SJSA1 (cell line): ENCODE measurements around the gene FOXM1. TPM values are rescaled to one million over a fixed set of nuclear protein-coding genes. Genes with fewer than 3 reads are reported as not detected.
A peak's percentile ranks its signal among the peaks of the same experiment; 100 is the strongest.

Experiments
- DNase-seq, 2 experiments: peaks; one replicate each; pipeline ENCODE4 v3.0.0-alpha.2; 2015 to 2020; ENCODE audit warnings: low spot score in 2 of 2, low read depth in 1 of 2
- H3K27ac ChIP-seq: fragments of 250-450 bp; sonication (Bioruptor Pico); 2 replicates; pipeline ENCODE4 v1.5.1; 2020; ENCODE audit warnings: mild to moderate bottlenecking, moderate library complexity
- H3K27me3 ChIP-seq: fragments of 250-450 bp; sonication (Bioruptor Pico); replicated peaks from 2 replicates; pipeline ENCODE4 v1.5.1; 2020; ENCODE audit warnings: mild to moderate bottlenecking, moderate library complexity
- H3K36me3 ChIP-seq: fragments of 250-450 bp; sonication (Bioruptor Pico); 2 replicates; pipeline ENCODE4 v1.5.1; 2020; ENCODE audit warnings: mild to moderate bottlenecking
- H3K4me1 ChIP-seq: fragments of 250-450 bp; sonication (Bioruptor Pico); replicated peaks from 2 replicates; pipeline ENCODE4 v1.6.1; 2021; ENCODE audit warnings: mild to moderate bottlenecking
- H3K4me3 ChIP-seq: fragments of 250-450 bp; sonication (Bioruptor Pico); 2 replicates; pipeline ENCODE4 v1.5.1; 2020; ENCODE audit warnings: mild to moderate bottlenecking
- H3K9me3 ChIP-seq: fragments of 250-450 bp; sonication (Bioruptor Pico); replicated peaks from 2 replicates; pipeline ENCODE4 v1.5.1; 2020; ENCODE audit warnings: mild to moderate bottlenecking
- total RNA-seq: library from RNA; depleted of rRNA; stranded (reverse); fragments of >200 nt; shearing (Covaris generic); gene quantifications from 2 replicates; pipeline ENCODE4 v1.2.3, GENCODE V29; 2014; rRNA removed

Gene FOXM1, protein sequence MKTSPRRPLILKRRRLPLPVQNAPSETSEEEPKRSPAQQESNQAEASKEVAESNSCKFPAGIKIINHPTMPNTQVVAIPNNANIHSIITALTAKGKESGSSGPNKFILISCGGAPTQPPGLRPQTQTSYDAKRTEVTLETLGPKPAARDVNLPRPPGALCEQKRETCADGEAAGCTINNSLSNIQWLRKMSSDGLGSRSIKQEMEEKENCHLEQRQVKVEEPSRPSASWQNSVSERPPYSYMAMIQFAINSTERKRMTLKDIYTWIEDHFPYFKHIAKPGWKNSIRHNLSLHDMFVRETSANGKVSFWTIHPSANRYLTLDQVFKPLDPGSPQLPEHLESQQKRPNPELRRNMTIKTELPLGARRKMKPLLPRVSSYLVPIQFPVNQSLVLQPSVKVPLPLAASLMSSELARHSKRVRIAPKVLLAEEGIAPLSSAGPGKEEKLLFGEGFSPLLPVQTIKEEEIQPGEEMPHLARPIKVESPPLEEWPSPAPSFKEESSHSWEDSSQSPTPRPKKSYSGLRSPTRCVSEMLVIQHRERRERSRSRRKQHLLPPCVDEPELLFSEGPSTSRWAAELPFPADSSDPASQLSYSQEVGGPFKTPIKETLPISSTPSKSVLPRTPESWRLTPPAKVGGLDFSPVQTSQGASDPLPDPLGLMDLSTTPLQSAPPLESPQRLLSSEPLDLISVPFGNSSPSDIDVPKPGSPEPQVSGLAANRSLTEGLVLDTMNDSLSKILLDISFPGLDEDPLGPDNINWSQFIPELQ
- 55.9 and 66.4 TPM in 2 replicates for total RNA-seq

DNA sequence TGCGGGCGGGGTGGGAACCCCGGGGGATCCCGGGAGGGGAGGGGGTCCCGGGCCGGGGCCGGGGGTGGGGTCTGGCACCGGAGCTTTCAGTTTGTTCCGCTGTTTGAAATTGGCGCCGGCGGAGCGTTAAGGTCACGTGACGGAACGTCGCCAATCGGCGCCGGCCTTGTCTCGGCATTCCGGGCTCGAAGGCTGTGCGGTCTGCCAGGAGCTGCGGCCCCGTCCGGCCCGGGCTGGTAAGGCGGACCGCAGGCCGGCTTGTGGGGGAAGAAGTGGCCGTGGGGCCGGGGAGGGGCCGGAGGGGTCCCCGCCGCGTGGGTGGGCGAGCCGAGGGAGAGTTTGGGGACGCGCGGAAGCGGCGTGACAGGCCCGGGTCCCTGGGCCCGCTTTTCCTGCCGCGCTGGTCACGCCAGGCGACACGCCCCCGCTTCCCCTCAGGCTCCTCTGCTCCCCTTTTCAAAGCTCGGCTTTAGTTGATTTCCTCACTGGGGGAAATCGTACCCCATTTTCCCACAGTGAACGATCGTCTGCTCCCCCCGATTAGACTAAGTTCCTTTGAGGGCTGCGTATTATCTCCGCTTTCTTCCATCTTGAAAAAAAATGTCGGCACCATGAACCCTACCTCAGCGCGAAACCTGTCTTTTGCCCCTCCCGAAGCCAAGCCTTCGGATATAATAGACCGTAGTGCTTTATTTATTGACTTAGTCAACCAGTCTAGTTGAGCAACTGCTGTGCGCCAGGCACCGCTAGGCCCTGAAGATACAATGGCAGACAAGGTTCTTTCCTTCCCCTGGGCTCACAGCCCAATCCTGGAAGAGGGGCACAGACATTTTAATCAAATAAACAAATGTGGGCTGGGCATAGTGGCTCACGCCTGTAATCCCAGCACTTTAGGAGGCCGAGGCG lies at the start of gene FOXM1, which contains the start of gene RHNO1:
Gene FOXM1 (minus strand): TSS at position 128 of the 906 bp plus-strand sequence. CDS start 2,696 bp downstream, outside the sequence.
Gene RHNO1 (plus strand): TSS at position 177 of the 906 bp plus-strand sequence. CDS start 8,144 bp downstream, outside the sequence.
- no peaks in the 10 kb centered on the region for H3K27me3 ChIP-seq
- peak; percentile 95 to 96 for DNase-seq
- peaks cover 17% of the 10 kb centered on the region for H3K4me1 ChIP-seq
- H3K4me3 ChIP-seq = peak within 1 kb of the TSS; percentile 96
- no peaks in the 10 kb centered on the region for H3K9me3 ChIP-seq
- H3K27ac ChIP-seq = peak within 1 kb of the TSS; percentile 99
- H3K36me3 ChIP-seq = peaks cover 65% of the 10 kb centered on the region

DNA sequence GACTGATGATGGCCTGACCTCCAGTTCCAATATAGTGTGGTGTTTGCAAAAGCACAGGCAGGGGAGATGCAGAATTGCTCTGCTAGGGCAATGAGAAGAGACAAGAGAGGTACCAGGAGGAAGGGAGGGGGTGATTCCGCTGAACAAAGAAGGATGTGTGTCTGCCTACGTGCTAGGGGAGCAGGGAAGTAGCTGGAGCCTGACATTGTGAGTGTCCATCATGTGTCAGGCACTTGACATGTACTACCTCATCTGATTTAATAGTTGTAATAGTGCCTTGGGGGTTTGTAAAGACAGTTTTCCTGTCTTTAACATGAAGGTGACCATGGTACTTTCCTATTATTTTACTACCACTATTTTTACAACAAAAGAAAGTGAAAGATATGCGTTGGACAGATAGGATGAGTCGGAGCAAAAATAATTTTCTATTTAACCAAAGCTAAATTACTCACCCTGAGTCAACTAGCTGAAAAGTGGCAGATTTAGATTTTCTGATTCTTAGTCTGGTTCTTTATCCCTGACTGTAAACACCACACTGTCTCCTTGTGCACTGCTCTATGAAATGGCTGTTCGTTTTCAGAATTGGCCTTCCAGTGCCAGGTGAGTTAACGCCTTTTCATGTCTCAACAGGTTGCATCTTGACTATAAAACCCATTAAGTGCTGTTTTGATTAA lies 48.5 kb upstream of the FOXM1 start:
- no peaks in the 10 kb centered on the region for H3K9me3 ChIP-seq
- H3K4me3 ChIP-seq = no peak overlapping the region
- H3K36me3 ChIP-seq = peaks cover 82% of the 10 kb centered on the region
- H3K27me3 ChIP-seq = no peaks in the 10 kb centered on the region
- H3K4me1 ChIP-seq = peaks cover 18% of the 10 kb centered on the region
- peak in 1 of 2 experiments; percentile 13 for DNase-seq
- H3K27ac ChIP-seq = no peak overlapping the region

DNA sequence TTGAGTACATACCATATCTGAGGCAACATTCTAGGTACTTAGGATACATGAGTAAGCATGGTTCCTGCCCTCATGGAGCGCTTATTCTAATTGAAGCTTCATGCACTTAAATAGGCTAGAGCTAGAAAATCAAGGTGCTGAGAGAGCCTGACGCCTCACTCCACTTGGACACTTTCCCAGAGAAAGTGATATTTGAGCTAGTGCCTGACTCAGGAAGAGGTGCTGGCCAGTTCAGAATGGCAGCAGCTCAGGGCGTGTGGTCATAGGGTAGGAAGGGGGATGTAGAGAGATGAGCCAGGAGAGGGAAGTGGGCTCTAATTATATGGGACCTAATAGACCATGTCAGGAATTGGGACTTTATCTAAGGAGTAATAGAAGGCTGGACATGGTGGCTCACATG lies 47.0 kb upstream of the FOXM1 start:
- peaks cover 78% of the 10 kb centered on the region for H3K36me3 ChIP-seq
- no peak overlapping the region for H3K4me3 ChIP-seq
- H3K27me3 ChIP-seq = no peaks in the 10 kb centered on the region
- peaks cover 18% of the 10 kb centered on the region for H3K4me1 ChIP-seq
- no peaks in the 10 kb centered on the region for H3K9me3 ChIP-seq
- no peak for DNase-seq
- no peak overlapping the region for H3K27ac ChIP-seq

DNA sequence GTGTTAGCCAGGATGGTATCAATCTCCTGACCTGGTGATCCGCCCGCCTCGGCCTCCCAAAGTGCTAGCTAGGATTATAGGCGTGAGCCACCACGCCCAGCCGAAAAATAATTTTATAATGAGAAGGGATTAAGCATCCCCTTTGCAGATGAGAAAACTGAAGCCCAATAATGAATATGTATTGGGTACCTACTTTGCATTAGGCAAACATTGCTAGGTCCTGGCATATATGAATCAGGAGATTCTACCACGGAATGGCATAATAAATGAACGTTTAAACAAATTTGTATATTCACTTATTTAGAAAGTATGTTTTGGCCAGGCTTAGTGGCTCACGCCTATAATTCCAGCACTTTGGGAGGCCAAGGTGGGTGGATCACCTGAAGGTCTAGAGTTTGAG lies 46.1 kb upstream of the FOXM1 start:
- Histone ChIP-seq H3K4me3 (no peak overlapping the region), H3K27me3 (no peaks in the 10 kb centered on the region), H3K4me1 (peaks cover 18% of the 10 kb centered on the region), H3K9me3 (no peaks in the 10 kb centered on the region), H3K36me3 (peaks cover 71% of the 10 kb centered on the region), H3K27ac (no peak overlapping the region)
- DNase-seq = no peak

DNA sequence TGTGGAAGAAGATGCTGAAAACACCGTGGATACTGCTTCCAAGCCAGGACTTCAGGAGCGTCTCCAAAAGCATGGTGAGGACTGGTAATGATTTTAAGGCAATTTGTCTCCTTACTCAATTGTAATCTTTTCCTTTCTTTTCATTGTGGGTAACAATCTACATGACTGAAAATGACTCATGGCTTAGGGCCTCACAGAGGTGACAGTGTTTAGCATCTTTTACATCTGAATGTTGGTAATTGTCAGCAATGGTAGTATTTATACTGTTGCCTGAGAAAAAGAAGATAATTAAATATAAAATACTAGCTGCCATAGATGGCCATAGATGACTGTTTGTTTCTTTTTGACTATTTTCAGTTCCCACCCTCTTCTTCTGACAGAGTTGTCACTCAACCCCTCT lies 45.4 kb upstream of the FOXM1 start:
- DNase-seq = peak in 1 of 2 experiments; percentile 28

DNA sequence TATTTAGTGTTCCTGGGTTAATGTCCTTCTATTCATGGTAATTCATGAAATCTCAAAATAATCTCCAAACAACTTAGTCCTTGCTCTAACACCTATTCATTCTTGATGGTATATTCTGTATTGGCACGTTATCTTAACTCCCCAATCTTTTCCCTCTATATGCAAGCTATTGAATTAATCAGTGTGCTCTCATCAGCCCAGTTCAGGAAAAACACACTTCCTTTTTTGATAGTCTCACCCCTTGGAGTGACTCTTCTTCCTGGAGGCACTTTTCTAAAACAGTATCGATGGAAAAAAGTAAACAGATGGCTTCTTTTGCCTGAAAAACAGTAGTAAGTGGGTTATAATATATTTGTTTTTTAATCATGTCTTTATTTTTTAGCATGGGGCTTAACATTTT lies 42.3 kb upstream of the FOXM1 start:
- DNase-seq = no peak
- Histone ChIP-seq H3K4me1 (peaks cover 8% of the 10 kb centered on the region), H3K4me3 (no peak overlapping the region), H3K36me3 (peaks cover 66% of the 10 kb centered on the region), H3K27ac (no peak overlapping the region), H3K9me3 (no peaks in the 10 kb centered on the region; the same call in 1 of the 2 replicates), H3K27me3 (no peaks in the 10 kb centered on the region)

More for the DNA sequence above, 45.4 kb upstream of the FOXM1 start:
- no peaks in the 10 kb centered on the region for H3K9me3 ChIP-seq
- no peaks in the 10 kb centered on the region for H3K27me3 ChIP-seq
- H3K4me1 ChIP-seq = peaks cover 18% of the 10 kb centered on the region
- H3K4me3 ChIP-seq = no peak overlapping the region
- peaks cover 66% of the 10 kb centered on the region for H3K36me3 ChIP-seq
- no peak overlapping the region for H3K27ac ChIP-seq

DNA sequence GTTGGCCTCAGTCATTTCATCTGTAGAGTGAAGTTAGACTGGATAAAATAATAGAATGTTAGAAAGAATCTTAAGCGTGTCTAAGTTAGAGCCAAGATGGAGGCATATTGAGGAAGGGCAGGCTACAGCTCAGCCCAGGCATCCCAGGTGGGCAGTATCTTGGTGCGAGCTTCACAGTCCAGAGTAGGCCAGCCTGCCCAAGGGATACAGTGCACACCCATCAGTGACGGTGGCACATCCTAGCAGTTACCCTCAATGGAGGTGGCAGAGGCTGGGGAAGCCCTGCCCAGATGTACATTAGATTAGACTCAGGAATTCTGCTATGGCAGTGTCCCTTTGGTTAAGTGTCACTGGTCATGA lies 35.2 kb upstream of the FOXM1 start:
- no peaks in the 10 kb centered on the region for H3K4me1 ChIP-seq
- H3K9me3 ChIP-seq = no peaks in the 10 kb centered on the region; the same call in 1 of the 2 replicates
- no peaks in the 10 kb centered on the region for H3K27me3 ChIP-seq
- no peak for DNase-seq
- H3K36me3 ChIP-seq = peaks cover 46% of the 10 kb centered on the region
- no peak overlapping the region for H3K4me3 ChIP-seq
- no peak overlapping the region for H3K27ac ChIP-seq

DNA sequence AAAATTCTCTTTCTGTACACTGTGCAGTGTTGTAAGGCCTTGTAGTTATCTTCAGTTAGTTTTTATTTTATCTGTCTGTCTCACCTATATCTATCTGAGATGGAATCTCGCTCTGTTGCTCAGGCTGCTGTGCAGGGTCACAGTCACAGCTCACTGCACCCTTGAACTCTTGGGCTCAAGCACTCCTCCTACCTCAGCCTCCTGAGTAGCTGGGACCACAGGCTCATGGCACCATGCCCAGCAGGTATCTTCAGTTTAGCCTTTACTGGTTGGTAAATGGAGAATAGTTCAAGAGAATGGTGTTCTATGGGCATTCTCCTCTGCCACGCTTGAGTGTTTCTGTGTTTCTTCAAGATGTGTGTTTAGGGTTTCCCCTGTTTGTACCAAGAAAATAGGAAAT lies 27.3 kb upstream of the FOXM1 start:
- Histone ChIP-seq H3K27ac (no peak overlapping the region), H3K9me3 (no peaks in the 10 kb centered on the region), H3K4me1 (no peaks in the 10 kb centered on the region), H3K4me3 (no peak overlapping the region), H3K27me3 (no peaks in the 10 kb centered on the region), H3K36me3 (no peaks in the 10 kb centered on the region)
- no peak for DNase-seq

DNA sequence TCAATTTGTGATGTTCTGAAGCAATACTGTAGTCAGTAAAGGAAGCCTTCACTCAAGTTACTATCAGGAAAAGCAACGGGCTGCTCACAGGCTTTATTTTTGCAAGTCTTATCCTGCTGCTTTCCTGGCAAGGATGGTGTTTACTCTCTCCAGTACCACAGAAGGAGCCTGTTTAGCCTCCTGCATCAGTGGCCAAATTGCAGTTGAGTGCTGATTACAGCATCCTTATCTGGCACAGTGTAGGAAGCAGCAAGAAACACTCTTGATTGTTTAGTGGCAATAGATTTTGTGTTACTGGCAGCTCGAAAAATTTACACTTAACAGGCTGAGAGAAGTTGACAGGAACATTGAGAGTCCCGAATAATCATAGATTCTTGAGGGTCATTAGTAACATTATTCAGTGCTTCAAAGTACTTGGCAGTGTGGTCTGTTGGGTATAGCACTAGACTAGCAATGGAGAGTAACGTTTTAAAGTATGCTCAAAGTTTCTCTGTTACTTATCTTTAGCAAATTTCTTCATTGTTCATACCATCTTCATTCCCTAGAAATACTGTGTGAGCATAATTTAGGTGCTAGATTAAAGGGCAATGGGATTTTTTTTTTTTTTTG lies 25.4 kb upstream of the FOXM1 start:
- DNase-seq = no peak
- Histone ChIP-seq H3K4me1 (no peaks in the 10 kb centered on the region), H3K27ac (no peak overlapping the region), H3K36me3 (peaks cover 3% of the 10 kb centered on the region; the same call in 1 of the 2 replicates), H3K4me3 (no peak overlapping the region), H3K9me3 (no peaks in the 10 kb centered on the region), H3K27me3 (no peaks in the 10 kb centered on the region)

DNA sequence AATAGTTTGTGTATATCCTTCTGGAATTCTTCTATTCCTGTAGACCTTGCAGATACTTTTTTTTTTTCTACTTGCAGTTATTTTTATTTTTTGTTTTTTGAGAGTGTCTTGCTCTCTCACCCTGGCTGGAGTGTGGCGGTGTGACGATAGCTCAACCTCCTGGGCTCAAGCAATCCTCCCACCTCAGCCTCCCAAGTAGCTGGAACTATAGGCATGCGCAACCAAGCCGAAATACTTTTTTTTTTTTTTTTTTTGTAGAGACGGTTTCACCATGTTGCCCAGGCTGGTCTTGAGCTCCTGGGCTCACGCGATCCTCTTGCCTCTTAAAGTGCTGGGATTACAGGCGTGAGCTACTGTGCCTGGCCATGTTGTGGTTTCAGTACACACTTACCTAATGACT lies 23.7 kb upstream of the FOXM1 start:
- Histone ChIP-seq H3K36me3 (peaks cover 10% of the 10 kb centered on the region), H3K4me1 (peaks cover under 1% of the 10 kb centered on the region; the same call in 1 of the 2 replicates), H3K27ac (no peak overlapping the region), H3K27me3 (no peaks in the 10 kb centered on the region), H3K9me3 (no peaks in the 10 kb centered on the region), H3K4me3 (no peak overlapping the region)
- DNase-seq = no peak

DNA sequence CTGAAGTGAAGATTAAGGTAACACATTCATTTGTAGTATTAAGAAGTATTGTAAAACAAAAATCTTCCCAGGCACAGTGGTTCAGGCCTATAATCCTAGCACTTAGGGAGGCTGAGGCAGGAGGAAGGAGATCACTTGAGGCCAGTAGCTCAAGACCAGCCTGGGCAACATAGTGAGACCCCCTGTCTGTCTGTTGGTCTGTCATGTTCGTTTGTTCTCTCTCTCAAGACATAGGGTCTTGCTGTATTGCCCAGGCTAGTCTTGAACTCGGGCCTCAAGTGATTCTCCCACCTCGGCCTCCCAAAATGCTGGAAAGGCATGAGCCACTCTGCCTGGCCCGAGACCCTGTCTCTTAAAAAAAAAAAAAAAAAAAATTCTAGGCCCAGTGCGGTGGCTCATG lies 20.4 kb upstream of the FOXM1 start:
- no peak for DNase-seq

DNA sequence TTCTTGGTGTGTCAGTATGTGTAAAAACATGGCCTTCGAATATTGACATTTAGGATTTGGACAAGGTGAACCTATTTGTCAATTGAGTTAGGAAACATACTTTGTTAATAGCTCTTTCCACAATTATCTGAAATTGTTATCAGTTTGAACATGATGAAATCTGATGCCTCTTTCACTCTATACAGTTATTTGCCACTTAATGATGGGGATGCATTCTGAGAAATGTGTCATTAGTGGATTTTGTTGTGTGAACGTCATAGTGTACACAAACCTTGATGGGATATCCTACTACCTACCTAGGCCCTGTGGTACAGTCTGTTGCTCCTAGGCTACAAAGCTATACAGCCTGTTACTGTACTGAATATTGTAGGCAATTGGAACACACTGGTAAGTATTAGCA lies 18.5 kb upstream of the FOXM1 start:
- DNase-seq = no peak
- H3K4me3 ChIP-seq = no peak overlapping the region
- H3K27ac ChIP-seq = 0 out of 2 replicates have a peak overlapping the region, but pooled peaks have one; percentile 14

More for the DNA sequence above, 20.4 kb upstream of the FOXM1 start:
- Histone ChIP-seq H3K36me3 (peaks cover 10% of the 10 kb centered on the region), H3K9me3 (no peaks in the 10 kb centered on the region), H3K4me1 (peaks cover 21% of the 10 kb centered on the region), H3K27ac (no peak overlapping the region), H3K27me3 (no peaks in the 10 kb centered on the region), H3K4me3 (no peak overlapping the region)

More for the DNA sequence above, 18.5 kb upstream of the FOXM1 start:
- Histone ChIP-seq H3K9me3 (no peaks in the 10 kb centered on the region), H3K36me3 (peaks cover 13% of the 10 kb centered on the region), H3K27me3 (no peaks in the 10 kb centered on the region), H3K4me1 (peaks cover 28% of the 10 kb centered on the region)
